Measurements from ENCODE around the gene LTO1.

The LTO1 gene

DNA sequence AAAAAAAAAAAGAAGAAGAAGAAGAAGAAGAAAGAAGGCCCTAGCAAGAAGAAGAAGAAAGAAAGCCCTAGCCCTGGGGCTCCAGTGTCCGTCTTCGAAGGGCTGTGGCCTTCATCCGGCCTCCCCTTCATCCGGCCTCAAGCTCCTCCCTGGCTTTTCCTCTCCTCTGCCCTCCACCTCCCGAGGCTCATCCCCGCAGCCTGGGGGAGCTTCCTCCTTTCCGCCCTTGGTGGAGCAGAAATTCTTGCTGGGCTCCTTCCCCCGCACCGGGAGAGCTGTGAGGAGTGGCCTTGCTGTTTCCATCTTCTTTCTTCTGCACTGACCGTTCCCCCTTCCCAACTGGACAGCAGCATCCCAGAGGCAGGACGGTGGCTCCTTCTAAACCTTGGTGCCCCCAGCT, 9.5 kb upstream of the LTO1 start:
- in situ Hi-C loops (cut with HindIII; ENCODE audit: low pct_ligation_motif_present, low pct_unique_long_range_greater_than_20kb, low sequenced_read_pairs): no loop called here
- DNase-seq: no peak

- in situ Hi-C loops (cut with HindIII; ENCODE audit: low pct_ligation_motif_present, low pct_unique_long_range_greater_than_20kb, low sequenced_read_pairs): no loop called here
- peak; percentile 15 for DNase-seq
Measured at GRCh38 chr11:69683764-69684333, 8.7 kb upstream of the LTO1 start.

DNA sequence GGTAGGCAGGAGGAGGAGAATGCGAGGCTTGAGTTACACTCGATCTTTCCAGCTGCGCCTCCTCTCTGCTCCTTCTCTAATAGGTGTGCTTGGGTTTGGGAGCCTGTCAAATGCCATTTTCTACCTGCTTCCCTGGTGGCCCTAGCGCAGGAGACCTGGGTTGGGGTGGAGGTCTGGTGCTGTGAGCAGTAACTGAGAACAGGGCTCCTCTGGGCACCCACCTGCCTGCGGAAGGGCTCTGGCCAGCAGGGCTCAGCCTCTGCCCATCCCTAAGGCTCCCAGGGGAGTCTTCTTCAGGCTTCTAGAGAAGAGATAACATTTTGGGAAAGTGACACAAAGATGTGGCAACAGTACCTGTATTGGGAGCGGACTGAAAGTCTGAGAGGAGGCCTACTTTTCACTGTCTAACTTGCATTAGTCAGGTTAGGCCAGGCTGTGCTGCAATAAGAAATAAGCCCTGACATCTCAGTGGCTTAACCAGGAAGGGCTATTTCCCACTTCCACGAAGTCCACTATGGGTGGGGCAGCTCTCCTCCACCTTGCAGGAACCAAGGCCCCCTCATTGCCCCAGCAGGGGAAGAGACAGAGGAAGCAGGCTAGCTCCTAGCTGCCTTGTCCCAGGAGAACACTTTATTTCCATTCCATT, 7.7 kb upstream of the LTO1 start:
- in situ Hi-C loops (cut with HindIII; ENCODE audit: low pct_ligation_motif_present, low pct_unique_long_range_greater_than_20kb, low sequenced_read_pairs): no loop called here
- no peak for DNase-seq

- in situ Hi-C loops (cut with HindIII; ENCODE audit: low pct_ligation_motif_present, low pct_unique_long_range_greater_than_20kb, low sequenced_read_pairs): no loop called here
- DNase-seq: no peak
Measured at GRCh38 chr11:69682221-69682620, 7.1 kb upstream of the LTO1 start.

DNA sequence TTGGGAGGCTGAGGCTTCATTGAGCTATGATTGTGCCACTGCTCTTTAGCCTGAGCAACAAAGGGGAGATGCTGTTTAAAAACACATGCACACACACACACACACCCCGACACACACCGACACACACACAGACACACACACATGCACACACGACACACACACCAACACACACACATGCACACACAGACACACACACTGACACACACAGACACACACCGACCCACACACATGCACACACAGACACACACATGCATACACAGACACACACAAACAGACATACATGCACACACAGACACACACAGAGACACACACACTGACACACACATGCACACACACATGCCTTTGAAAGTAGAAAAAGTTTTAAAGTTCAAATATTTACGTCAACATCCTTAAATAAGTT, 5.5 kb upstream of the LTO1 start:
- no peak for DNase-seq
- in situ Hi-C loops (cut with HindIII; ENCODE audit: low pct_ligation_motif_present, low pct_unique_long_range_greater_than_20kb, low sequenced_read_pairs): no loop called here

- DNase-seq: no peak
- in situ Hi-C loops (cut with HindIII; ENCODE audit: low pct_ligation_motif_present, low pct_unique_long_range_greater_than_20kb, low sequenced_read_pairs): no loop called here
Measured at GRCh38 chr11:69677749-69678148, 2.6 kb upstream of the LTO1 start.

DNA sequence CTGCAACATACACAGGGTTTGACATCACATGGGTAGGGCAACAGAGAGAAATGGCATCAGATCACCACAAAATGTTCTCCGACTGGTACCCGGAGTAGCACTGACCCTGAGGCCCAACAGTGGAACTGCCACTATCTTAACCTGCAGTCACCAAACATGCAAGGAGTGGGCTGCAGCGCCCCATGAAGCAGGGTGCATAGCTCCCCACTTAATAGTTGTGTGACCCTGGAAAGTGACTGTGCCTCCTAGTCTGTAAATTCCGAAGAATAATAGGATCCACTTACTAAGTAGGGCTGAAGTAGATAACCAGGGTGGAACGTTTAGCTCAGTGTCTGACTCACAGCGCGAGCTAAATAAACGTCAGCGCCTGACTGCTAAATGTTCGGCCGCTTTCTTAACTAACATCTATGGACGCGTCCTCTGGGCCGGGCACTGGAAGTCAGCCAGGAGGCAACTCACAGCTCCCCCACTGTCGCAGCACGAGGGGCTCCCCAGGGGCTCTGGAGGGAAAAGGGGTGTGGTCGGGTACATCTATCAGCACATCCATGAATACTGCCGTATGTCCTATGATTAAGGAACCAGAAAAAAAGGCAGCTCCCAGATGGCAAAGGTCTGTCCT, 777 bp downstream of the LTO1 start:
- peak; percentile 55 for DNase-seq
- in situ Hi-C loops (cut with HindIII; ENCODE audit: low pct_ligation_motif_present, low pct_unique_long_range_greater_than_20kb, low sequenced_read_pairs): loop anchor here (25.0 kb wide), 1 partner anchor 562 kb away; no protein-coding TSS in a partner anchor

DNA sequence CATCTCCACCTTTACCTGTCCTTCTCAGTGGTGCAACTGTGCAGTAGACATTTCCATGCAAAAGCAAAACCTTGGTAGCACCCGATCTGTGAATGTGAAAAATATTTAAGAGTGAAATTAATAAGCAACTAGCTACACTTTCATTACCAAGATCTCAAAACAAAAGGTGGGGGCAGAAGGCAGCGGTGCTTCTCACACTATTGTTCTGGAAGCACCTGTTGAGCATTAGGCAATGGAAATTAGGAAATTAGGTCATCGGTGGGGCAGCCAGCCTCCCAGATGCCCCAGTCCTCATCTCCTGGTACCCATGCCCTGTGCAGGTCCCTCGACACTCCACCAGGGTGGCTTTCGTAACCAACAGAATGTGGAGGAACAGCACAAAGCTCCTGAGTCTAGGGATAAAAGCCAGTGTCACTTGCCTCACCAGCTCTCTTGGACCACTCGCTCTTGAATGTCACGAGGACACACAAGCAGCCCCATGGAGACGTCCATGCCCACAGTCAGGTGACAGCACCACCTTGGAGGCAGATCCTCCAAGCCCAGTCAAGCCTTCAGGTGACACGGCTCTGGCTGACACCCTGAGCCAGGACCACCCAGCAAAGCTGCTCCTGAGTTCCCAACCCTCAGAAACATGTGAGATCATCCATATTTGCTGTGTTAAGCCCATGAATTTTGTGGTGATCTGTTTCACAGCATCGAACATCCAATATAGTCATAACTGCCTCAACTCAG, 3.3 kb downstream of the LTO1 start:
- no peak for DNase-seq
- in situ Hi-C loops (cut with HindIII; ENCODE audit: low pct_ligation_motif_present, low pct_unique_long_range_greater_than_20kb, low sequenced_read_pairs): loop anchor here (25.0 kb wide), 1 partner anchor 560 kb away; no protein-coding TSS in a partner anchor

DNA sequence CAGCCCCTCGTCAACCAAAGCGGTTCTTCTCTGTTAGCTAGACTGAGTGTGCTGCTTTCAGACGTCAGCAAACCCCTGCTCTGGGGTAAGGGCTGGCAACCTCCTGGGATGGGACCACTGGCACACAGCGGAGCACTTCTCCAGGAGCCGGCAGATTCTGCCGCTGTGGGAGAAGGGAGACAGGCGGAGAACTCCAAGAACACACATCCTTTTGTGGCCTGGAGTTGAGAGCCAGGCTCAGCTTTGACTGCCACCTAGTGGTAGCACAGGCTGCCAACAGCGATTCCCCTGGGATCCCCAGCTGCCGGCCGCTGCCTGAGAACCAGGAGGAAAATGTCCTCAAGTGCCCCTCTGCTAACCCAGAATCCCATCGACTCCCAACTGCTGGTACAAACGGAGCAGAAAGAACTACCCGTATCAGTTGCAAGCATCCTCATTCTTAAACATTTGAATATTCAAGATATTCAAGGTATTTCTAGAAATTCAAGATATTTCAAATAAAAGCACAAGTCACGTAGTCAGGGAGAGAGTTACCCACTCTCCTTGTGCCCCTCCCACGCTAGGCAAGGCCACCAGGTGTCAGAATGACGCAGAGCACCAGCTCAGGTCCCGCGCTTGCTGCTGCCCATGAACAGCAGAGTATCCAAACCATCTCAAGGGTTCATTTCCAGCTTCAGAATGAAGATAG, 4.9 kb downstream of the LTO1 start:
- in situ Hi-C loops (cut with HindIII; ENCODE audit: low pct_ligation_motif_present, low pct_unique_long_range_greater_than_20kb, low sequenced_read_pairs): loop anchor here (25.0 kb wide), 1 partner anchor 558 kb away; no protein-coding TSS in a partner anchor
- DNase-seq: peak; percentile 68

- in situ Hi-C loops (cut with HindIII; ENCODE audit: low pct_ligation_motif_present, low pct_unique_long_range_greater_than_20kb, low sequenced_read_pairs): loop anchor here (25.0 kb wide), 1 partner anchor 557 kb away; no protein-coding TSS in a partner anchor
- DNase-seq: no peak
Measured at GRCh38 chr11:69669486-69669885, 5.7 kb downstream of the LTO1 start.

DNA sequence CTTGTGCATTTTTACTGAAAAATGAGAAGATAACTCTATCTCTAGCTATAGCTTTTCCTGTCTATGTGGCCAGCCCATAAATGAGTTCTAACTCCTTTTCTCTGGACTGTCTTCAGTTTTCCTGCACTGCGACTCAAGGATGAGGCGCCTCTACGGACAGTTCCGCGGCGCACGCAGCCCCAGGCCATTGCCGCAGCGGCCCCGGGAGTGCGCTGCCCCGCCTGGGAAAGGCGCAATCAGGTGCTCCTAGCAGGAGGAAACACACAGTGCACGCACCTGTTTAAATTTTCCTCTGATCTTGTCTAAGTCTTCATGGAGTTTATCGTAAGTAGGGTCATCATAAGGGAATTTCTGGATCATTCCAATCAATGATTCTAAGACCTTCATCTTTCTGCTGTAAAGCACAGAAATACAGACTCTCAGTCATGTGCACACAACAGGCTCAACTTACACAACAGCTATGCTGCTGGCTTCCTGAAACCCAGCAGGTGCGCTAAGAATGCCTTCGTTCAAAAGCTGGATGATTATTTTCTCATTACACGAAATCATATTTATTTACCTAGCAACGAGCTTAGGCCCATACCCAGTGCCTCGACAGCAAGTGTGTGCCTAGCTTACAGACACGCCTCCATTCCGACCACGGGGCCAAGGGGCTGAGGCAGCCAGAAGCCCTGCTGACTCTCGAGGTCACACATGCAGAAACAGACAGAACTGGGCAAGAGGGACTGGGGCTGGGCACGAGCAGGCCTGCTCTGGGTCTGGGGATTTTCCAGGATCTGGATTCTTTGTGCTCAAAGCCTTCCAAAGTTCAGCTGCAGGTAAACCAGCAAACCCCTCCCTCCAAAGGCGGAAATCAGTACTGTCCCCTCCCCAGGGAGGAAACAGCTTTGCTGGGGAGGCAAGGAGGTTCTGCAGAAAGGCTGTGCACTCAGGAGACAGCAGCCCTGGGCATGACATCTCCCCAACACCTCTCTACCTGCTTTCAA, 7.2 kb downstream of the LTO1 start:
- no peak for DNase-seq
- in situ Hi-C loops (cut with HindIII; ENCODE audit: low pct_ligation_motif_present, low pct_unique_long_range_greater_than_20kb, low sequenced_read_pairs): loop anchor here (25.0 kb wide), 1 partner anchor 556 kb away; no protein-coding TSS in a partner anchor

DNA sequence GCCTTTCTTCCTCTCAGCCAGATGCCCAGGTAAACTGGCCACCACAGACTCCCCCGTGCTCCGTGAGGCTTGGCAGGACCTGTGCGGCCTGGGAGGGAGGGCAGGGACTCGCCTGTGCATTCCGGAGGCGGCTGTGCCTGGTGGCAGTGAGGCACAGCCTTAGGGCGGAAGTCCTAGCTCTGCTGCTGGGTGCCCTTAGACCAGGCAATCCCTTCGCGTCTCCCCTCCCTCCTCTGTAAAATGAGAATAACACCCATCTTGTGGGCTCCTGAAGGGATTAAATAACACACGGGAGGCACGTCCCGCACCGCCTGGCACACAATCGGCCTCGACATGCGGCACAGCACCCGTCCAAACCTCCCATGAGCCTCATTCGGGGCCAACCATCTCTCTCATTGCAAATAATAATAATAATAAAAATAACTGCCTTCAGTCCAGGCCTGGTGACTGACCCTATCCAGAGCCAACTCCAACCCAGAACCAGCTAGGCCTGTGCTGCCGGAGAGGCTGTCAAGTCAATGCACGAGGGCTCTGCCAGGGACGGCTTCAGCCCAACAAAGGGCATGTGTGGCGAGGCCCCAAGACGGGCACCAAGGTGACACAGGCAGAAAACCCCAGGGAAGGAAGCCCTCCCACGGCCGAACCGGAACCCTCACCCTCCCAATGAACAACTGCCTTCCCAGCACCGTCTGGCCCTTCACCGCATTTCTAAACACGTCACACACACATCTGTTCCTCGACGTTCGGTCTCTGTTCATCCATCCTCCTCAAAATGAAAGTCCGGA, 8.2 kb downstream of the LTO1 start:
- in situ Hi-C loops (cut with HindIII; ENCODE audit: low pct_ligation_motif_present, low pct_unique_long_range_greater_than_20kb, low sequenced_read_pairs): loop anchor here (25.0 kb wide), 1 partner anchor 555 kb away; no protein-coding TSS in a partner anchor
- DNase-seq: no peak

DNA sequence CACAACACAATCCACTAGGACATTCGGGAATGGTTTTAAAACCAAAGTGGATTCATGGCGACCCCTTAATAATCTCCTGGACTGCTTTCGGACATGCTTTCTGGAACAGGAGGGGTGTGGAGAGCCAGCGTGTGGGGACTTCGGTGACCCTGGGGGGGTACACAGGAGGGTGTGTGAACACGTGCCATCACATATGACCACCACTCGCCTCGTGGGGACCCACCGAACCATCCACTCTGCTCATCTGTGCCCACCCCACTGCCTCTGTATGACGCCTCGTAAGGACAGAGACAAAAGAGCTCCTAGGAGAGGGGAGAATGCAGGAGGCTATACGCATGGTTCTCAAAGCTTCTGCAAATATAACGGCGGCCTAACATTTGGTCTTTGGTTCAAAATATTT, 8.9 kb downstream of the LTO1 start:
- DNase-seq: no peak
- in situ Hi-C loops (cut with HindIII; ENCODE audit: low pct_ligation_motif_present, low pct_unique_long_range_greater_than_20kb, low sequenced_read_pairs): loop anchor here (25.0 kb wide), 1 partner anchor 554 kb away; no protein-coding TSS in a partner anchor

DNA sequence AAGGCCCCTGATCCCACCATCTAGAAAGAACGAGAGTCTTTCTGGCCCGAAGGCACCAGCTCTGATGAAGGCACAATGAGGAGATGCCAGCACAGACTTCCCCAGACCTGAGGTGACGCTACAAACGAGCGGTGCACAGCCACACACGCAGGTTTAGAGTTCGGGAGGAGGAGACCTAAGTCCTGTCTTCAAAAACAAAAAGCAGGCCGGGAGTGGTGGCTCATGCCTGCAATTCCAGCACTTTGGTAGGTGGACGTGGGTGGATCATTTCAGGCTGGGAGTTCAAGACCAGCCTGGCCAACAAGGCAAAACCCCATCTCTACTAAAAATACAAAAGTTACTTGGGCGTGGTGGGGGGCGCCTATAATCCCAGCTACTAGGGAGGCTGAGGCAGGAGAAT, 9.5 kb downstream of the LTO1 start:
- in situ Hi-C loops (cut with HindIII; ENCODE audit: low pct_ligation_motif_present, low pct_unique_long_range_greater_than_20kb, low sequenced_read_pairs): loop anchor here (25.0 kb wide), 1 partner anchor 553 kb away; no protein-coding TSS in a partner anchor

DNA sequence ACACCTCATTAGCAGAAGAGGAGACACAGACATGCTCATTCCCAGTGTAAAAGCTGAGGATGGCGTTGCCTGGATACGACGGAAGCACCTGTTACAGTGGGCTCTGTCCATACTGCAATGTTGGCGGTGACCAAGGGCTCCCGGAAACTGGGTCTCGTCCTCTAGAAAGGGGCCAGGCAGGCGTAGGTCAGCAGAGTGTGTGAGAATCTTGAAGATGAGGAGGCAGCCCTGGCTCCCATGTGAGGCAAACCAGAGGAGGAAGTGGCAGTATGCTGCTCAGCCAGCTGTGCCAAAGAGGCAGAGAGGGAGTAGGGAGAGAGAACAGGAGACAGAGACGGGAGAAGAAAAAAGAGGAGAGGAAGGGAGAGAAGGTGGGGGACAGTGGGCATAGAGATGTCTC, 10.3 kb downstream of the LTO1 start:
- in situ Hi-C loops (cut with HindIII; ENCODE audit: low pct_ligation_motif_present, low pct_unique_long_range_greater_than_20kb, low sequenced_read_pairs): loop anchor here (25.0 kb wide), 1 partner anchor 553 kb away; no protein-coding TSS in a partner anchor

More for the DNA sequence above, 9.5 kb downstream of the LTO1 start:
- no peak for DNase-seq

GRCh38 chr11:69664103-69664775, 10.9 kb downstream of the LTO1 start:
- DNase-seq: no peak
- in situ Hi-C loops (cut with HindIII; ENCODE audit: low pct_ligation_motif_present, low pct_unique_long_range_greater_than_20kb, low sequenced_read_pairs): loop anchor here (25.0 kb wide), 1 partner anchor 552 kb away; no protein-coding TSS in a partner anchor

More for the DNA sequence above, 10.3 kb downstream of the LTO1 start:
- no peak for DNase-seq
